Sigmoid colon (tissue), 7 donors: Measurements from ENCODE around the gene TRPV5. TPM values are rescaled to one million over a fixed set of nuclear protein-coding genes. Genes with fewer than 3 reads are reported as not detected.

Source experiments
- DNase-seq: peaks from one replicate; pipeline ENCODE4 v3.0.0-alpha.2; 2019
- H3K27ac ChIP-seq, 4 donors: fragments of 200-600 bp; sonication (generic); one replicate each; pipeline ENCODE4 v1.5.1; 2016 to 2019; ENCODE audit warnings: mild to moderate bottlenecking in 1 of 4
- H3K27me3 ChIP-seq, 3 donors: fragments of 200-600 bp; sonication (generic); one replicate each; pipeline ENCODE4 v1.5.1; 2019; ENCODE audit warnings: mild to moderate bottlenecking in 1 of 3
- H3K36me3 ChIP-seq, 4 donors: fragments of 200-600 bp; sonication (generic); one replicate each; pipeline ENCODE4 v1.5.1; 2016 to 2019
- H3K4me1 ChIP-seq, 4 donors: fragments of 200-600 bp; sonication (generic); one replicate each; pipeline ENCODE4 v1.5.1; 2017 to 2019
- H3K4me3 ChIP-seq, 4 donors: fragments of 200-600 bp; sonication (generic); one replicate each; pipeline ENCODE4 v1.5.1; 2017 to 2019; ENCODE audit warnings: mild to moderate bottlenecking in 2 of 4, moderate library complexity in 1 of 4
- H3K9me3 ChIP-seq, 4 donors: fragments of 200-600 bp in 3 of 4; sonication (generic) in 3 of 4; one replicate each; pipeline versions ENCODE4 v1.5.1 to v1.6.1; 2013 to 2019
- CTCF ChIP-seq, 4 experiments: fragments of 450-650 bp in 3 of 4; fragments of 200-600 bp in 1 of 4; IDR thresholded peaks; one replicate each; pipeline ENCODE4 v1.5.1; 2016 to 2019; ENCODE audit warnings: antibody characterized with exemption in 4 of 4, mild to moderate bottlenecking in 3 of 4, moderate library complexity in 2 of 4
- EP300 ChIP-seq, 4 donors: sonication (generic); formaldehyde crosslinking; IDR thresholded peaks; one replicate each; pipeline ENCODE4 v1.6.1; 2017; ENCODE audit warnings: antibody characterized with exemption in 4 of 4
- POLR2A ChIP-seq, 2 donors: fragments of 450-650 bp; IDR thresholded peaks; one replicate each; pipeline ENCODE4 v1.6.1; 2016; ENCODE audit warnings: antibody characterized with exemption in 2 of 2, mild to moderate bottlenecking in 2 of 2, moderate library complexity in 2 of 2
- POLR2AphosphoS5 ChIP-seq, 4 donors: sonication (generic); formaldehyde crosslinking; IDR thresholded peaks; one replicate each; pipeline ENCODE4 v1.6.1; 2017; ENCODE audit warnings: antibody characterized with exemption in 4 of 4
- WGBS, 2 donors: extraction: QIAGEN DNeasy Blood & Tissue Kit; methylation state at CpG; one replicate each; pipeline ENCODE4 v1.1.7; 2013; 5-methylcytosine and 5-hydroxymethylcytosine counted together
- intact Hi-C: fragments of 100-400 bp; cut with DNase I; formaldehyde crosslinking; loops from one replicate; pipeline ENCODE4 v1.15.1; 2023
- polyA plus RNA-seq, 3 donors: library from polyadenylated mRNA; stranded (reverse); fragments of 200-250 nt; gene quantifications; one replicate each; pipeline ENCODE4 v1.2.3, GENCODE V29; 2013
- total RNA-seq, 4 donors: library from RNA; depleted of rRNA; stranded (reverse); fragments of >200 nt; gene quantifications; one replicate each; pipeline ENCODE4 v1.1.0, GENCODE V29; 2016
- donor health status: healthy with polysubstance abuse.
- donor health status: Bipolar disorder and iron deficiency.
- donor health status: healthy.

The TRPV5 gene
- total and polyA plus RNA-seq, 7 donors, result 0.03 TPM; not detected in 6

- Histone ChIP-seq H3K4me3 (no peak overlapping the region), H3K9me3 (no peaks in the 10 kb centered on the region), H3K36me3 (no peaks in the 10 kb centered on the region), H3K4me1 (no peaks in the 10 kb centered on the region), H3K27me3 (no peaks in the 10 kb centered on the region), H3K27ac (no peak overlapping the region)
- intact Hi-C loops, result no loop called here
- TF ChIP-seq POLR2AphosphoS5 (IDR thresholded peaks at IDR 0.05) (no peak), CTCF (IDR thresholded peaks at IDR 0.05) (no peak), EP300 (IDR thresholded peaks at IDR 0.05) (no peak), POLR2A (IDR thresholded peaks at IDR 0.05) (no peak)
- DNase-seq, result no peak
- 86 to 90% methylated on average over 3 of the region's 3 CpGs for WGBS, 2 donors
These were observed 13.9 kb downstream of the TRPV5 start for GRCh38 chr7:142919656-142920055.

- Histone ChIP-seq H3K36me3 (no peaks in the 10 kb centered on the region), H3K4me1 (no peaks in the 10 kb centered on the region), H3K9me3 (no peaks in the 10 kb centered on the region), H3K27me3 (no peaks in the 10 kb centered on the region), H3K27ac (no peak overlapping the region), H3K4me3 (no peak overlapping the region)
- intact Hi-C loops, result no loop called here
- TF ChIP-seq CTCF (IDR thresholded peaks at IDR 0.05) (no peak), POLR2AphosphoS5 (IDR thresholded peaks at IDR 0.05) (no peak), POLR2A (IDR thresholded peaks at IDR 0.05) (no peak), EP300 (IDR thresholded peaks at IDR 0.05) (no peak)
- WGBS, 2 donors, result 89 to 93% methylated on average over 2 of the region's 2 CpGs
- no peak for DNase-seq
These were observed 14.6 kb downstream of the TRPV5 start for GRCh38 chr7:142918901-142919300.

DNA sequence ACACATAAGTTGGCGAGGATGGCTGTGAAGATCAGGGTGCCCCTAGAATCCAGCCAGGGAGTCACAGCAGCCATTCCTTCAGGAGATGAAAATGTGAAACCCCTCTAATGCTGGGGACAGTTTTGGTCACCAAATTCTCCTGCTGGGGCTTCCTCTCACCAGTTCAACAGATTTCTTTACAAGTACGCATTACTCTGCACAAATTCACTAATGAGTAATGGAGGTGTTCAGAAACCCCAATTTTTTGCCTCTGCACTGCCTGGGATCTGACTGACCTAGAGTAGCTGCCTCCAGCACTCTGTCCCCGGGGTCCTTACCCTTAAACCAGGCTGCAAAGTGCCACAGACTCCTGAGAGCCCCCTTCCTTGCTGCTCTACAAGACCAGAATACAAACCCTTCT is 16.1 kb downstream of the TRPV5 start:
- Histone ChIP-seq H3K27ac (no peak overlapping the region), H3K4me1 (no peaks in the 10 kb centered on the region), H3K9me3 (no peaks in the 10 kb centered on the region), H3K27me3 (no peaks in the 10 kb centered on the region), H3K4me3 (no peak overlapping the region), H3K36me3 (no peaks in the 10 kb centered on the region)
- TF ChIP-seq EP300 (IDR thresholded peaks at IDR 0.05) (no peak), CTCF (IDR thresholded peaks at IDR 0.05) (no peak), POLR2A (IDR thresholded peaks at IDR 0.05) (no peak), POLR2AphosphoS5 (IDR thresholded peaks at IDR 0.05) (no peak)
- DNase-seq, result no peak
- intact Hi-C loops, result no loop called here
- WGBS, 2 donors, result 69 to 86% methylated on average over 3 of the region's 3 CpGs

GRCh38 chr7:142916508-142916907 is 17.0 kb downstream of the TRPV5 start:
- no peak for TF ChIP-seq POLR2AphosphoS5 (IDR thresholded peaks at IDR 0.05)
- TF ChIP-seq CTCF (IDR thresholded peaks at IDR 0.05), result no peak
- TF ChIP-seq POLR2A (IDR thresholded peaks at IDR 0.05), result no peak
- TF ChIP-seq EP300 (IDR thresholded peaks at IDR 0.05), result no peak
- no peaks in the 10 kb centered on the region for H3K4me1 ChIP-seq
- no peaks in the 10 kb centered on the region for H3K9me3 ChIP-seq
- DNase-seq, result no peak
- intact Hi-C loops, result no loop called here
- 44 to 55% methylated on average over 2 of the region's 2 CpGs for WGBS, 2 donors
- no peaks in the 10 kb centered on the region for H3K36me3 ChIP-seq
- H3K4me3 ChIP-seq, result no peak overlapping the region
- no peaks in the 10 kb centered on the region for H3K27me3 ChIP-seq
- no peak overlapping the region for H3K27ac ChIP-seq

DNA sequence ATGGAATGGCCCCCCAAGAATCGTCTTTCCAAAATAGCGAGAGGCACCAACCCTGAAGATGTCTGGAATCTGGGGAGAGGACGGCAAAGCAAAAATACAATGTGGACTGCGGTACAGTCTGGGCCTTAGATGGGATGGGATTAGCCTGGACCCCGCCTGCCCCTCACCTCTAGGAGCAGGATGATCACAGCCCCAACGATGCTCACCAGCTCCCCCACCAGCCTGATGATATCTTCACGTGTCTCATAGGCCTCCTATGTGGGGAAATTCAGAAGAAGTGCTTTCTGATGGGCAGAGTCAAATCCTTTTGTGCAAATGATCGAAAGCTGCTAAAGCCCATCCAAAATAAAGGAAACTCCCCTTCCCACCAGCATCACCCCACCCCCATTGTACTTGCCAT is 18.2 kb downstream of the TRPV5 start:
- no peak overlapping the region for H3K4me3 ChIP-seq
- intact Hi-C loops, result no loop called here
- no peaks in the 10 kb centered on the region for H3K36me3 ChIP-seq
- TF ChIP-seq EP300 (IDR thresholded peaks at IDR 0.05), result no peak
- no peak for TF ChIP-seq POLR2A (IDR thresholded peaks at IDR 0.05)
- no peak for TF ChIP-seq CTCF (IDR thresholded peaks at IDR 0.05)
- TF ChIP-seq POLR2AphosphoS5 (IDR thresholded peaks at IDR 0.05), result no peak
- no peaks in the 10 kb centered on the region for H3K4me1 ChIP-seq
- no peaks in the 10 kb centered on the region for H3K27me3 ChIP-seq
- 89 to 92% methylated on average over 8 of the region's 8 CpGs for WGBS, 2 donors
- DNase-seq, result no peak
- H3K9me3 ChIP-seq, result no peaks in the 10 kb centered on the region
- H3K27ac ChIP-seq, result no peak overlapping the region
